ENCODE results near the gene SLC41A3.

The SLC41A3 gene

GRCh38 chr3:126025862-126026261 is 58.1 kb downstream of the SLC41A3 start:
- no peak for TF ChIP-seq ZNF677 (tag by site-specific recombination; IDR thresholded peaks at IDR 0.05)
- TF ChIP-seq BCL6B (tag by site-specific recombination; IDR thresholded peaks at IDR 0.05), result no peak
- TF ChIP-seq REST (tag by site-specific recombination; IDR thresholded peaks at IDR 0.05), result no peak
- TF ChIP-seq SP2 (tag by site-specific recombination; IDR thresholded peaks at IDR 0.05), result no peak
- TF ChIP-seq ZNF302 (tag by site-specific recombination; IDR thresholded peaks at IDR 0.05; ENCODE audit: low read depth), result no peak
- TF ChIP-seq, protein P1, sequence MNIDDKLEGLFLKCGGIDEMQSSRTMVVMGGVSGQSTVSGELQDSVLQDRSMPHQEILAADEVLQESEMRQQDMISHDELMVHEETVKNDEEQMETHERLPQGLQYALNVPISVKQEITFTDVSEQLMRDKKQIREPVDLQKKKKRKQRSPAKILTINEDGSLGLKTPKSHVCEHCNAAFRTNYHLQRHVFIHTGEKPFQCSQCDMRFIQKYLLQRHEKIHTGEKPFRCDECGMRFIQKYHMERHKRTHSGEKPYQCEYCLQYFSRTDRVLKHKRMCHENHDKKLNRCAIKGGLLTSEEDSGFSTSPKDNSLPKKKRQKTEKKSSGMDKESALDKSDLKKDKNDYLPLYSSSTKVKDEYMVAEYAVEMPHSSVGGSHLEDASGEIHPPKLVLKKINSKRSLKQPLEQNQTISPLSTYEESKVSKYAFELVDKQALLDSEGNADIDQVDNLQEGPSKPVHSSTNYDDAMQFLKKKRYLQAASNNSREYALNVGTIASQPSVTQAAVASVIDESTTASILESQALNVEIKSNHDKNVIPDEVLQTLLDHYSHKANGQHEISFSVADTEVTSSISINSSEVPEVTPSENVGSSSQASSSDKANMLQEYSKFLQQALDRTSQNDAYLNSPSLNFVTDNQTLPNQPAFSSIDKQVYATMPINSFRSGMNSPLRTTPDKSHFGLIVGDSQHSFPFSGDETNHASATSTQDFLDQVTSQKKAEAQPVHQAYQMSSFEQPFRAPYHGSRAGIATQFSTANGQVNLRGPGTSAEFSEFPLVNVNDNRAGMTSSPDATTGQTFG (tag by site-specific recombination; IDR thresholded peaks at IDR 0.05; ENCODE audit: borderline replicate concordance), result no peak
- H3K9me3 ChIP-seq (ENCODE audit: control insufficient read depth, insufficient read depth, low read depth, low read length), result no peaks in the 10 kb centered on the region
- ChIA-PET CTCF (no interaction called here), POLR2A (no interaction called here)
- H3K4me1 ChIP-seq (ENCODE audit: control insufficient read depth, insufficient read depth, low read length), result no peaks in the 10 kb centered on the region
- H3K27ac ChIP-seq (ENCODE audit: extremely low read depth, low read depth, low read length), result no peak overlapping the region
- no peak overlapping the region for H3K4me3 ChIP-seq (ENCODE audit: low read depth, low read length)
- H3K36me3 ChIP-seq (ENCODE audit: control insufficient read depth in 2 of 2, insufficient read depth in 1 of 2, low read length in 2 of 2), result peaks cover 0 to 43% of the 10 kb centered on the region in 2 experiments; a peak in 1 of 3 replicates

DNA sequence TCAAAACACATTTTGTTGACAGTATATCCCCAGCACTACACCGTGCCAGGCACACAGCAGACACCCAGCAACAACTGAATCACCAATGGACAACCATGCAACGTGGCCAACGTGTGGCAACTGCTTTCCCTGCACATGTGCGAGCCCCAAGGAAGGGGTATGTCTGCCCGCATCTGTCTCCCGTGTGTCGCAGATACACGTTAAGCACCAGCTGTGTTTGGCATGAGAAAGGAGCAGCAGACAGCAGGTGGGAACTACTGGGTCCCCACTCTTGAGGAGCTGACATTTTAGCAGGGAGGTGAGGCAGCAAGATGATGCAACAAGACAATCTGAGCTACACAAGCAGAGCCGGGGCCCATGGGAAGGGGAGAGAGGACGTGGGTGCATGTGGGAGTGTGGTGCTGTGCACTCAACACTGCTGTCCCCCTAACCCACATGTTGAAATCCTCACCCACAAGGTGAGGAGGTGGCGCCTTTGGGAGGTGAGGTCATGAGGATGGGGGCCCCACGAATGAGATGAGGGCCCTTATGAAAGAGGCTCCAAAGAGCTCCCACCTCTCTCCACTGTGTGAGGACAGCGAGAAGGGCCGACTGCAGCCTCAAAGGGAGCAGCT is 58.7 kb downstream of the SLC41A3 start:
- Histone ChIP-seq H3K4me3 (ENCODE audit: low read depth, low read length) (no peak overlapping the region), H3K9me3 (ENCODE audit: control insufficient read depth, insufficient read depth, low read depth, low read length) (no peaks in the 10 kb centered on the region), H3K4me1 (ENCODE audit: control insufficient read depth, insufficient read depth, low read length) (no peaks in the 10 kb centered on the region), H3K36me3 (ENCODE audit: control insufficient read depth in 2 of 2, insufficient read depth in 1 of 2, low read length in 2 of 2) (peaks cover 0 to 43% of the 10 kb centered on the region in 2 experiments; a peak in 1 of 3 replicates), H3K27ac (ENCODE audit: extremely low read depth, low read depth, low read length) (no peak overlapping the region)
- ChIA-PET CTCF (no interaction called here), POLR2A (no interaction called here)
- TF ChIP-seq, protein P2, sequence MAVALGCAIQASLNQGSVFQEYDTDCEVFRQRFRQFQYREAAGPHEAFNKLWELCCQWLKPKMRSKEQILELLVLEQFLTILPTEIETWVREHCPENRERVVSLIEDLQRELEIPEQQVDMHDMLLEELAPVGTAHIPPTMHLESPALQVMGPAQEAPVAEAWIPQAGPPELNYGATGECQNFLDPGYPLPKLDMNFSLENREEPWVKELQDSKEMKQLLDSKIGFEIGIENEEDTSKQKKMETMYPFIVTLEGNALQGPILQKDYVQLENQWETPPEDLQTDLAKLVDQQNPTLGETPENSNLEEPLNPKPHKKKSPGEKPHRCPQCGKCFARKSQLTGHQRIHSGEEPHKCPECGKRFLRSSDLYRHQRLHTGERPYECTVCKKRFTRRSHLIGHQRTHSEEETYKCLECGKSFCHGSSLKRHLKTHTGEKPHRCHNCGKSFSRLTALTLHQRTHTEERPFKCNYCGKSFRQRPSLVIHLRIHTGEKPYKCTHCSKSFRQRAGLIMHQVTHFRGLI (tag by site-specific recombination; IDR thresholded peaks at IDR 0.05), result no peak; the same call in 1 of the 2 replicates
- TF ChIP-seq ZFHX2 (tag by site-specific recombination; conservative IDR thresholded peaks at IDR 0.05) (peak; percentile 68), WT1 (tag by site-specific recombination; IDR thresholded peaks at IDR 0.05) (no peak)

DNA sequence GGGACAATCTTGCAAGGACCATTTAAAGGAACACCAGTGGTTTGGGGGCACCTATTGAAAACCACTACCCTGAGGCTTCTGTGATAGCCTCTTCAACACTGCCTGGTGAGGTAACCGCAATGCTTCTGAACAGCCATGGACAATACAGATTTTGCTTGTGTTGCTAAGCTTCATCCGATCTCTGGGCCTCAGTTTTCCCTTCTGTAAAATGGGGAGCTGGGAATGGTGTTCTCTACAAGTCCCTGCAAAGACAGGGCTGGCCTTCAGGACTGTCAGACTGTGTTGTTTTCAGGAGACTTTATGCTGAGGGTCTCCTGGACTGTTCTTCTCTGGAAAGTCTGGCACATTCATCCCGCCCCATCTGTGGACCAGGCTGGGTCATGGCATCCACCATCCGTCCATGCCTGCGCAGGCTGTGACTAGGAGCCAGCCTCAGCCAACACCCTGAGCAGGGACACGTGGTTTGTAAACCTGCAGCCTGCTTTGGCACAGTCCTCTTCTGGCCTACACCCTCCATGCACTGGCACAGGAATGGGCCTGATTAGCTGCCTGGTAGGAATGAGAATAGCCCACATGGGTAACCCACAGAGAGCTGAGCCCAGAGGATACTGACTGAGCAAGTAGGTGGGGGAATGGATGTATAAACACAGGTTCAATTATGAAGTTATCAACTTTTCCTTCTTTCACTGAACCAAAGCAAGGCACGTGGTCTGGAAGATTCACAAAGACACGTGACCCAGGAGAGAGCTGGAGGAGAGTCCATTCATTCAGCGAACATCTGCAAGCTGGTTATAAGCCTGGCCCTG is 59.7 kb downstream of the SLC41A3 start:
- H3K4me1 ChIP-seq (ENCODE audit: control insufficient read depth, insufficient read depth, low read length), result no peaks in the 10 kb centered on the region
- no peak overlapping the region for H3K4me3 ChIP-seq (ENCODE audit: low read depth, low read length)
- ChIA-PET CTCF (no interaction called here), POLR2A (no interaction called here)
- H3K27ac ChIP-seq (ENCODE audit: extremely low read depth, low read depth, low read length), result no peak overlapping the region
- peaks cover 0 to 42% of the 10 kb centered on the region in 2 experiments; a peak in 1 of 3 replicates for H3K36me3 ChIP-seq (ENCODE audit: control insufficient read depth in 2 of 2, insufficient read depth in 1 of 2, low read length in 2 of 2)
- no peaks in the 10 kb centered on the region for H3K9me3 ChIP-seq (ENCODE audit: control insufficient read depth, insufficient read depth, low read depth, low read length)
- no peak for TF ChIP-seq PATZ1 (tag by site-specific recombination; IDR thresholded peaks at IDR 0.05)
- no peak for TF ChIP-seq FEZF1 (tag by site-specific recombination; IDR thresholded peaks at IDR 0.05)
- TF ChIP-seq ZFHX2 (tag by site-specific recombination; conservative IDR thresholded peaks at IDR 0.05), result no peak
- no peak for TF ChIP-seq ZBTB44 (tag by site-specific recombination; IDR thresholded peaks at IDR 0.05)
- no peak for TF ChIP-seq ZNF223 (tag by site-specific recombination; IDR thresholded peaks at IDR 0.05)
- TF ChIP-seq ZNF623 (tag by site-specific recombination; IDR thresholded peaks at IDR 0.05), result no peak
- no peak for TF ChIP-seq ZNF548 (tag by site-specific recombination; IDR thresholded peaks at IDR 0.05)
- TF ChIP-seq ZNF426 (tag by site-specific recombination; IDR thresholded peaks at IDR 0.05), result no peak

Data from HEK293 (cell line).